HT1080 (cell line): ENCODE measurements around the gene MINPP1. TPM values are rescaled to one million over a fixed set of nuclear protein-coding genes. Genes with fewer than 3 reads are reported as not detected.
"Not testable (repeated sequence)": the region's sequence is repeated elsewhere in the genome, so short reads cannot be mapped to it uniquely, and the experiment has no call there.

Source experiments
- DNase-seq: peaks from one replicate; pipeline ENCODE4 v3.0.0-alpha.2; 2015; ENCODE audit warnings: low read depth
- polyA plus RNA-seq, 2 experiments: library from polyadenylated mRNA; depleted of rRNA; stranded (reverse); fragments of >200 nt; gene quantifications; 2 replicates each; pipeline ENCODE4 v1.2.3, GENCODE V29; 2015
- total RNA-seq: library from RNA; depleted of rRNA; stranded (reverse); fragments of >200 nt; shearing (Covaris generic); gene quantifications from 2 replicates; pipeline ENCODE4 v1.2.3, GENCODE V29; 2014; rRNA removed

The MINPP1 gene, protein sequence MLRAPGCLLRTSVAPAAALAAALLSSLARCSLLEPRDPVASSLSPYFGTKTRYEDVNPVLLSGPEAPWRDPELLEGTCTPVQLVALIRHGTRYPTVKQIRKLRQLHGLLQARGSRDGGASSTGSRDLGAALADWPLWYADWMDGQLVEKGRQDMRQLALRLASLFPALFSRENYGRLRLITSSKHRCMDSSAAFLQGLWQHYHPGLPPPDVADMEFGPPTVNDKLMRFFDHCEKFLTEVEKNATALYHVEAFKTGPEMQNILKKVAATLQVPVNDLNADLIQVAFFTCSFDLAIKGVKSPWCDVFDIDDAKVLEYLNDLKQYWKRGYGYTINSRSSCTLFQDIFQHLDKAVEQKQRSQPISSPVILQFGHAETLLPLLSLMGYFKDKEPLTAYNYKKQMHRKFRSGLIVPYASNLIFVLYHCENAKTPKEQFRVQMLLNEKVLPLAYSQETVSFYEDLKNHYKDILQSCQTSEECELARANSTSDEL
- total RNA-seq: 26.5 and 27.3 TPM in 2 replicates
- 34.7 and 43.1 TPM in 2 replicates for polyA plus RNA-seq (2015; cell fraction: cytosol; rRNA removed)
- polyA plus RNA-seq (2015; cell fraction: nucleus; rRNA removed): 62.4 and 65.9 TPM in 2 replicates

DNA sequence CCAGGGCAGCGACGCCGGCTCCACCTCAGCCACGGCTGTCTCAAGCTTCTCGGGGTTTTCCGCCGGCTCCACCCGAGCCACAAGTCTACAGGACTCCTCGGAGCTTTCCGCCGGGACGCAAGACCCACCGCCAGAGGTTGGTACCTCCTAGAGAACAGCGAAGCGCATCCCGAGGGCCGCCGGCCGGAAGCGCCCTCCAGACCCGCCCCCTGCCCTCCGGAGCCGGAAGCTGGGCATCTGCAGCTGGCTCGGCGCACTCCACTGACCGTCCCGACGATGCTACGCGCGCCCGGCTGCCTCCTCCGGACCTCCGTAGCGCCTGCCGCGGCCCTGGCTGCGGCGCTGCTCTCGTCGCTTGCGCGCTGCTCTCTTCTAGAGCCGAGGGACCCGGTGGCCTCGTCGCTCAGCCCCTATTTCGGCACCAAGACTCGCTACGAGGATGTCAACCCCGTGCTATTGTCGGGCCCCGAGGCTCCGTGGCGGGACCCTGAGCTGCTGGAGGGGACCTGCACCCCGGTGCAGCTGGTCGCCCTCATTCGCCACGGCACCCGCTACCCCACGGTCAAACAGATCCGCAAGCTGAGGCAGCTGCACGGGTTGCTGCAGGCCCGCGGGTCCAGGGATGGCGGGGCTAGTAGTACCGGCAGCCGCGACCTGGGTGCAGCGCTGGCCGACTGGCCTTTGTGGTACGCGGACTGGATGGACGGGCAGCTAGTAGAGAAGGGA, at the start of gene MINPP1:
TSS of gene MINPP1 (plus strand) at position 254 of the 726 bp plus-strand sequence. CDS start at position 277, 23 bp downstream.
- DNase-seq: peak; percentile 87

DNA sequence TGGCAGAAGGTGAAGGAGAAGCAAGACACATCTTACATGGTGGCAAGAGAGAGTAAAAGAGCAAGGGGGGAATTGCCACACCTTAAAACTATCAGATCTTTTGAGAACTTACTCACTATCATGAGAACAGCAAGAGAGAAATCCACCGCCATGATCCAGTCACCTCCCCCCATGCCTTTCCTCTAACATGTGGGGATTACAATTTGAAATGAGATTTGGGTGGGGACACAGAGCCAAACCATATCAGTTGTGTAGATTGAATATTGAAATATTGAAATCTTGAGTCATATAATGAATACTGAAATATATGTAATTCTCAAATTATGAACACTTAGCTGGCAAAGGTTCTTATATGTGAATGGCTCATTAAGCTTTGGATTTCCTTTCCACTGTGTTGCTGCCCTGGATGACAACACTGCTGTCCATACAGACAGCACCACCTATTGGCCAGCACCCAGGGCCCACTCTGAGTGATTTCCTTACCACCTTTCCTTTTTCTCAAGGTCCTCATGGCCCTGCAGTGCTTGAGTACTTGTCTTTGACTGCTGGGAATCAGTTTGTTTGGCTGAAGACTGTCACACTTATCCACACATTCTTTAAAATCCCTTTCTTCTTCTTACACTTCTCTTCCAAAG, 48.0 kb upstream of the MINPP1 start:
- not testable (repeated sequence) for DNase-seq

DNA sequence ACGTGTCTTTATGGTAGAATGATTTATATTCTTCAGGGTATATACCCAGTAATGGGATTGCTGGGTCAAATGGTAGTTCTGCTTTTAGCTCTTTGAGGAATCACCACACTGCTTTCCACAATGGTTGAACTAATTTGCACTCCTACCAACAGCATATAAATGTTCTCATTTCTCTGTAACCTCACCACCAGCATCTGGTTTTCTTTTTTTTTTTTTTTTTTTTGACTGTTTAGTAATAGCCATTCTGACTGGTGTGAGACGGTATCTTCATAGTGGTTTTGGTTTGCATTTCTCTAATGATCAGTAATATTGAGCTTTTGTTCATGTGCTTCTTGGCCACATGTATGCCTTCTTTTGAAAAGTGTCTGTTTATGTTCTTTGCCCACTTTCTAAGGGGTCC, 42.9 kb upstream of the MINPP1 start:
- DNase-seq: not testable (repeated sequence)

DNA sequence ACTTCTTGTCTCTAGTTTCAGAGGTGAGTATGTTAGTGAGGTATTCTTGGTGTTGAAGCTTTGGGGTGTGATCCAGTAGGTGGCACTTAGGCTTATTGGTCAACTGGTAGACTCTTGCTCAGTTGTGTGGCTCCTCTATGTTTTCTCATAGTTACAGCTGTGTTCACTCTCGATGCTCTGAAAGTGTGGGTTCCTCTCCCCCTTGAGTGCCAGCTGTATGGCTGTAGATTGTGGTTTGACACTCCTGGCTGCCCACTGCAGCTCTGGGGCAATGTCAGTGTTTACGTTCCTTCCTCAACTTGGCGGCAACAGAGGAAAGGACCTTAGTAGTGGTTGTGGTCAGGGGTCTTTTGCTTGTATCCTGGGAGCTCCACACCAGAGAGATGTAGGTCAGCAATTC, 37.8 kb upstream of the MINPP1 start:
- not testable (repeated sequence) for DNase-seq

DNA sequence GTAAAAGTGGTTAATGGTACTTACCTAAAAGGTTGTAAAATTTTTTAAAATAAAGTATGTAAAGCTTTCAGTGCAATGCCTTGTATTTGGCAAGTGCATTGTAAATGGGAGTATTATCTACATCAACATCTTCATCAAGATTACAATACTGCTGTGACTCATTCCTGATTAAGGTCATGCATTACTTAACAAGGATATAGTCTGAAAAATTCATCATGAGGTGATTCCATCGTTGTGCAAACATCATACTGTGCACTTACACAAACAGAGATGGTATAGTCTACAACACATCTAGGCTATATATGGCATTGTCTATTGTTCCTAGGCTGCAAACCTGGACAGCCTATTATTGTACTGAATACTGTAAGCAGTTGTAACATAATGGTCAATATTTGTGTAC, 16.0 kb upstream of the MINPP1 start:
- DNase-seq: not testable (repeated sequence)

DNA sequence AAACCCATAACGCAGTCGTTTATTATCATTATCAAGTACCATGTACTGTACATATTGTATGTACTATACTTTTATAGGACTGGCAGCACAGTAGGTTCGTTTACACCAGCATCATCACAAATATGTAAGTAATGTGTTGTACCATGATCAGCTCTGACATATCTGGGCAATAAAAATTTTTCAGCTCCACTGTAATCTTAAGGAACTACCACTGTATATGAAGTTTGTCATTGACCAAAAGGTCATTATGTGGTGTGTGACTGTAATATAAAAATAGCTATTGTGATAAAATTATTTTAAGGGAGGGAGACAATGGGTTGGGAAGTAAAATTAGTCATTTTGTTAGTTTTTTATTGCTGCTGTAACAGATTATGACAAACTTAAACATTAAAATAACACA, 14.4 kb upstream of the MINPP1 start:
- not testable (repeated sequence) for DNase-seq

DNA sequence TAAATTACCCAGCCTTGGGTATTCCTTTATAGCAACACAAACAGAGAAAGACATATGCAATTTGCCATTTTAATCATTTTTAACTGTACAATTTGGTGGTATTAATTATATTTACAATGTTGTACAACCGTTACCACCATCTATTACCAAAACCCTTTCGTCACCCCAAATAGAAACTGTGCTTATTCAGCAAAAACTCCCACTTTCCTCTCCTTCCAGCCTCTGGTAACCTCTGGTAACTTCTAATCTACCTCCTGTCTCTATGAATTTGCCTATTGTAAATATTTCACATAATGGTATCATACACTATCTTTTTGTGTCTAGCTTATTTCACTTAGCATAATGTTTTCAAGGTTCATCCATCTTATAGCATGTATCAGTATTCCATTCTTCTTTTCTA, 12.2 kb upstream of the MINPP1 start:
- DNase-seq: not testable (repeated sequence)

DNA sequence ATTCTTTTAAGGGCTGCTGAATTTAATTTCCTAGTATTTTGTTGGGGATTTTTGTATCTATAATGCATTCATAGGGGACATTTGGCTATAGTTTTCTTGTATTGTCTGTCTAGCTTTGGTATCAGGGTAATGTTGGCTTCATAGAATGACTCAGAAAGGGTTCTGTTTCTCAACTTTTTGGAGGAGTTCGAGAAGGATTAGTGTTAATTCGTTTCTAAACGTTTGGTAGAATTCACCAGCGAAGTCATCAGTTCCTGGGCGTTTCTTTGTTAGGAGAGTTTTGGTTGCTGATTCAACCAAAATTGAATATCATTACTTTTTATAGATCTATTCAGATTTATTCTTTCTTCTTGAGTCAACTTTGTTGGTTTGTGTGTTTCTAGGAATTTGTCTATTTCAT, 9.2 kb upstream of the MINPP1 start:
- not testable (repeated sequence) for DNase-seq

DNA sequence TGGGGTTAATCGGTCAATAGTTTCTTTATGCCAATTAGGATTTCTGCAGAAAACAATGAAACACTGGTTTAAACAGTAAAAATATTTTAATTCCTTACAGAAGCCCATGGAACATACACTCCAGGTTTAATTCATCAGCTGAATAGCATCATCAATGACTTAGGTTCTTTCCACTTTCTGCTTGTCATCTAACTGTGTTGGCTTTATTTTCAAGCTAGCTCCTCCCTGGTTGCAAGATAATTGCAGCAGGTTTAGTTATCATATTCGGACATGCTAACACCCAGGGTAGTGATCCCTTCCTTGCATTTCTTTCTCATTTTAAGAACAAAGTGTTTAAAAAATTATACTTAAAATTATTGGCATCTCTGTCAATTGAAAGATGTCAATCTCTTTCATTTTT, 7.3 kb upstream of the MINPP1 start:
- not testable (repeated sequence) for DNase-seq

DNA sequence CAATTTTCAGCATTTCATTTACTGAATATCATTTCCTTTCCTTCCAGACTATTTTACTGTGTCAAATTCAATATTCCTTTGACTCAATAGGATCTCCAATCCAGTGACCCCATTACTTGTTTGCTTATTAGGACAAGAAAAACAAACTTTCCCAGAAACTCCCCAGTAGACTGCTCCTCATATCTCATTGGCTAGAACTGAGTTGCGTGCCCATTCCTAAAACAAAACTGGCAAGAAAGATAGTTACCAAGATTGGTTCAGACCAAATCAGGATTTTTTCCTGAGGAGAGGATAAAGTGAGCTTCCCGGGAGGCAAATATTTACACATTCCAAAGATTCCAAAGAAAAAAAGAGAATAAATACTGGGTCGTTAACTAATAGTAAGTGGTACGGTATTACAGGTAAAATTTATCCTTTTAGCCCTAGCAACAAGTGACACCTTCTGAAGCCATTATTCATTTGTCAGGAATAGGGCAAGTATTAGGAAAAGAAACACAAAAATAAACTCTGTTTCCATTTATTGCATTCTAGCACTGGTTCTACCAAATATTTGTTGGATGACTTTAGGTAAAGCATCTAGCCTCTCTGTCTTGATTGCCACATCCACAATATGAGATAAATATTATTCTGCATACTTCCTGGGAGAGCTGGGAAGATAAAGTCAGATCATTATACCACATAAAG, 6.4 kb upstream of the MINPP1 start:
- not testable (repeated sequence) for DNase-seq

DNA sequence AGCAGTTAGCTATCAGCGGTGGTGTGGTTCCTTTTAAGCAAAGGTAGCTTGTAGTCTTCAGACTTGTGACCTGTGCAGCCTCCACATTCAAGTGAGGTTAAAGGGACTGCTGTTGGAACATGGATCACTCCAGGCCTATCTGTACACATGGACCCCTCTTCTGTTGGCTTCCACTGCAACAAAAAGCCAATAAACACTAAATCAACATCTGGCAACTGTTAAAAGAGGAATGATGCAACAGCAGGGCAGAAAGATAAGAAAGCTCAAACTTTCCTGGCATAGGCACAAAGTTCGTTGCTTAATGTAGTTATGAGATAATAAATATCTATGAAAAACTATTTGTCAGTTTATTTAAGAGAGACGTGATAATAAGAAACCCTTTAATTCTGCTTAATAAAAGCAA, 4.0 kb upstream of the MINPP1 start:
- DNase-seq: no peak

DNA sequence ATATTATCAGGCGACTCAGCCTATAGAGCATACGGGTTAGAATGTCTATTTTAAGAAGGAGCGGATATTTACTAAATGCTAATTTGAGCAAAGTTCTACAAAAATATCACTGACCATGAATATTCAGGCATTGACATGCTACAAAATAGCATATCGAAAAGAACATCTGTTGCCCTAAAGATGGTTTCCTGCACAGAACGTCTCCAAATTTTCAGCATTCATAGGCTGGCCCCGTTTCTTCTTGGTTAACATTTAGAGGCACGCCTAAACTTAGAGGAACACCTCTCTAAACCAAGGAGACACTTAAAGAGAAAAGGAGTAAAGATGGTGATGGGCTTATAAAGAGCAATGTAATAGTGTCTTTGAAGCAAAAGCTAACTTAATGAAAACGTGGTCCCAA, 1.3 kb upstream of the MINPP1 start:
- no peak for DNase-seq

DNA sequence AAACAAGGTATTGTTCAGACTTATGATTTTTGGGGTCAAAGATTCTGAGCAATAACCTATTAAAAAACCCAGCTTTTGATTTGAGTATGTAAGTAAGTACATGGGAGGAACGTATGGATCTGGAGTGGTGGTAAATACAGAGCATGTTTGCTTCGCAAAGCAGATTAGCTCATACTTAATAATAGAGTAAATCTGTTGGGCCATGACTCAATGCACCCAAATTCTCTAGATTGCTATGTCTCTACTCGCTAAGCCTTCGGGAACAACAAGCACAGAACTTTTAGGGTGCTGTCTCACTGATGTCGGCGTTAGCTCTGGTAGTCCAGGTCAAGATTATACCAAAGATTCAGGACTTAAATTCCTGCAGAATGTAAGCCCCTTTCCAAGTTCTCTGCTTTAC, 807 bp upstream of the MINPP1 start:
- DNase-seq: no peak

DNA sequence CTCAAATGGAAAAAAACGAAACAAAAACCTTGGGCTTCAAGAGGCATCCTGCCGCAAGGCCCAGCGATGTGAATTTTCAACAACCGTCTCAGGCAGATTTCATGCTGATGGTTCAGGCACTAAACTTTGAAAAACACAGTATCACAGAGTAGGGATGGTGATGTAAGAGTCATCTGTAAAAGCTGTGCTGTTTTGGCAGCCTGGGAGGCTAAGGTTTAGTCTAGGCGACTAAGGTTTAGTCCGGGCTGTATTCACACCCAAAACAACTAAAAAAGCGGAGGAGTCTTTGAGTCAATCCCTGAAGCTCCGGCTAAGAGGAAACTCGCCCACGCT, 420 bp upstream of the MINPP1 start:
- DNase-seq: no peak

DNA sequence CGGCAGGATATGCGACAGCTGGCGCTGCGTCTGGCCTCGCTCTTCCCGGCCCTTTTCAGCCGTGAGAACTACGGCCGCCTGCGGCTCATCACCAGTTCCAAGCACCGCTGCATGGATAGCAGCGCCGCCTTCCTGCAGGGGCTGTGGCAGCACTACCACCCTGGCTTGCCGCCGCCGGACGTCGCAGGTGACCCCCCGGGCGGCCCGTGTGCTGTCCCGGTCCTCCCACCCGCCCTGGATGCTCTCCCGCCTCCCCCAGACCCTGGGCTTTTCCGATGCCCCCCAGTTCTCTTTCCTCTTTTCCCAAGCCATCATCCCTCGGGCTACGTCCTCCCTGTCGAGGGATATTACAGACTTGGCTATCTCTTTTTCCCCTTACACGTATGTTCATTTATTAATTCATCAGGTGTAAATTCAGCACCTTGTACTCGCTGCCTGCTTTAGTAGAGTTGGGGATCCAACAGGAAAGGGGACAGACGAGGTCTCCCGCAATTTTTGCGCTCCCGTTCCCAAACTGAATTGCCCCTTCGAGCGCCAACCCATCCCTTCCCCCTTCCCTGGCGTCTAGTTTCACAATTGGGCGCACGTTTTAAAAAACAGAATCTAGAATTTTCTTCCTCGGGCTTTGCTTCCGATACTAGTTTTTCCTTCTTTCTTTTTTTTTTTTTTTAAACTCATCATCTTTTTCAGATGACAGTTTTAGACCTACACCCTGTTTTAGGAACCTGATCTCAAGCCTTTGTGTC, 846 bp downstream of the MINPP1 start:
- DNase-seq: peak; percentile 51

DNA sequence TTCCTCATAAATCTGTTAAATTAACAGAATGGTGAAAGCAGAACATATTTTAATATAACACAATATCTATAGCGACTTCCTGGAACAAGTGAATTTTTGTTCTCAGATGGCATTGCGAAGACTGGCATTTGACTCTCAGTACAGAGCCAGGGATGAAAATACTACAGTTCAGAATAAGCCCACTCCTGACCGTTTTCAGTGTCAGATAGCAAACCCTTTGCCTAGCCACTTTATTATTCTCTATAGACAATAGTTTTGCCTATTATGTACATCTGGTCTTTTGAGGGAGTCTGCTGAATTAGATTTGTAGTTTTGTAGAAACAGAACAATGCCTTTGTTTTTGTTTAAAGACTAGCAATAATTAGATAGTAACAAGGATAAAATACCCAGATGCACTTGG, 2.3 kb downstream of the MINPP1 start:
- DNase-seq: no peak

DNA sequence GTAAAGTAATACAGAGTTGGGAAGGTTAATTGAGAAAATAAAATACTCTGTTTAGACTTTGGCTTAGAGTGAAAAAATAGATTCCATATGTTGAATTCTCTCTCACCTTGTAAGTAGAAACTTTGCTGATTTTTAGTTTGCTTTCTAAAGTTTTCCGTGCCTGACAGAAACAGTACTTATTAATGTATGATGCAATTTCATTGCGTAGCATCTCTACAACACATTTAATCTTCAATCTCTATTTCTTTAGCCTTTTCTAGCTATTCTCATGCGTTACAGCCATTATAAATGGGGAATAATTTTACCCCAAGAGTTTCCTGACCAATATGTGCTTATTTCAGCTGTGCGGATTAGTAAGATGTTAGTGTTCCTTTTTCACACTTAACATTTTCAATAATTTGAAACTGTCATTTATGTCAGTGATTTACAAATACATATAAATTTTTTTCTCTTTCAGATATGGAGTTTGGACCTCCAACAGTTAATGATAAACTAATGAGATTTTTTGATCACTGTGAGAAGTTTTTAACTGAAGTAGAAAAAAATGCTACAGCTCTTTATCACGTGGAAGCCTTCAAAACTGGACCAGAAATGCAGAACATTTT, 3.3 kb downstream of the MINPP1 start:
- no peak for DNase-seq

DNA sequence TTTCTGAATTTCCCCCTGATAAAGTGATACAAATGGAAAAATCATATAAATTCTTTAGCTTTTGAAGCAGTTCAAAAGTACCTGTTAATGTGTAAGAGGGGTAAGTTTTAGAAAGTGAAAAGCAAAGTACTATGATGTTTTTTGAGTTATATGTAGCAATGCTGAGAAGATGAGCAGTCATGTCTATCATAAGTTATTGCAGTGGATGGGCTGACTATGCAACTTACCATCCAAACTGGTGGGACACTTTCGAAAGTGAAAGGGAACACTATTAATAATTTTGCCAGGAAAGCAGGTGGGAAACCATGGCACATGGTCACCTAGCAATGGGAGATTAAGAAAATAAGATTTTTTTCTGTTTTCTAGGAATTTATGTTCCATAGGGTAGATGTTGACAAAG, 4.1 kb downstream of the MINPP1 start:
- no peak for DNase-seq

DNA sequence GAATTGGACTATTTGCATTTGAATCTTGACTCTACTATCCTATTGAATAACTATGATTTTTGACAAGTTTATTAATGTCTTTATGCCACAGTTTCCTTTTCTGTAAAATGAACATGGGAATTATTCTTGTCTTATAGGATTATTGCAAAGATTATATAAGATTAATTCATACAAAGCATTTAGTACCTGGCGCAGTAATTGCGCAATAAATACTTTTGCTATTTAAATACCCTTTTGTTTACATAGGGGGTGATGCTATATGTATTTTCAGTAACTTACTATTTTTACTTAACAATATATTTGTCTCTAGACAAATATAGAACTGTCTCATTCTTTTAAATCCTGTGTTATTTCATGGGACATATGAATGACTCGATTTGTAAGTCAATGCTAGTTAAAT, 5.3 kb downstream of the MINPP1 start:
- DNase-seq: no peak

DNA sequence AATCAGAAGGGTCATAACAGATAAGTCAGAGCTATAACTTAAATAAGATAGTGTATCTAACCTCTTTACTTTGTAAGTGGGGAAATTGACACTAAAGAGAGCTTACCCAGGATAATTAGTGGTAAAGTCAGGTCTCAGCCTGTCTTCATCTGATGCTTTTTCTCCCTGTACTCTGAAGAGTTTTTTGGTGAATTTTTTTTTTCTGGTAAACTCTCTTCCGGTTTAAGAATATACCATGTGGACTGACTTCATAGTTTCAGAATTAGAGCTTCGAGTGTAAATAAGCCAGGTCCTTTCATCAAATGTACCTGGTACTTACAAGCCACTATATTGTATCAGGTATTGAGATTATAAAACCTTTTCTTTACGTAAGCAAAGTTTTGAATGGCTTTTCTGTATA, 6.8 kb downstream of the MINPP1 start:
- no peak for DNase-seq
